ENCODE results near the gene ITPR2. TPM values are rescaled to one million over a fixed set of nuclear protein-coding genes. Genes with fewer than 3 reads are reported as not detected.
"Not testable (repeated sequence)": the region's sequence is repeated elsewhere in the genome, so short reads cannot be mapped to it uniquely, and the experiment has no call there.

The ITPR2 gene
- total and polyA plus RNA-seq, 2 donors: 8.8 to 34.0 TPM

GRCh38 chr12:26610774-26611173 is 222.2 kb downstream of the ITPR2 start:
- Histone ChIP-seq H3K9me3 (ENCODE audit: control insufficient read depth in 2 of 2, insufficient read depth in 1 of 2, low read length in 1 of 2) (no peaks in the 10 kb centered on the region), H3K27ac (ENCODE audit: low read depth in 1 of 2, low read length in 1 of 2) (no peak overlapping the region), H3K4me3 (ENCODE audit: low read length in 2 of 2) (no peak overlapping the region), H3K4me1 (ENCODE audit: control insufficient read depth in 2 of 2, insufficient read depth in 2 of 2, low read length in 2 of 2) (no peaks in the 10 kb centered on the region), H3K27me3 (ENCODE audit: control insufficient read depth in 2 of 2, insufficient read depth in 1 of 2, low read length in 1 of 2) (no peaks in the 10 kb centered on the region), H3K36me3 (ENCODE audit: control insufficient read depth in 2 of 2, insufficient read depth in 2 of 2, low read length in 1 of 2) (peaks cover 11 to 39% of the 10 kb centered on the region in 2 donors)
- DNase-seq (ENCODE audit: low read depth in 6 of 9, low spot score in 9 of 9): no peak
- WGBS: 98% methylated on average over 8 of the region's 8 CpGs

- Histone ChIP-seq H3K9me3 (ENCODE audit: control insufficient read depth in 2 of 2, insufficient read depth in 1 of 2, low read length in 1 of 2) (no peaks in the 10 kb centered on the region), H3K36me3 (ENCODE audit: control insufficient read depth in 2 of 2, insufficient read depth in 2 of 2, low read length in 1 of 2) (peaks cover 11 to 42% of the 10 kb centered on the region in 2 donors), H3K4me1 (ENCODE audit: control insufficient read depth in 2 of 2, insufficient read depth in 2 of 2, low read length in 2 of 2) (no peaks in the 10 kb centered on the region), H3K4me3 (ENCODE audit: low read length in 2 of 2) (no peak overlapping the region), H3K27me3 (ENCODE audit: control insufficient read depth in 2 of 2, insufficient read depth in 1 of 2, low read length in 1 of 2) (no peaks in the 10 kb centered on the region), H3K27ac (ENCODE audit: low read depth in 1 of 2, low read length in 1 of 2) (no peak overlapping the region)
- DNase-seq (ENCODE audit: low read depth in 6 of 9, low spot score in 9 of 9): no peak
- WGBS: 100% methylated on average over 1 of the region's 1 CpG
Measured at GRCh38 chr12:26609986-26610385, 223.0 kb downstream of the ITPR2 start.

- H3K36me3 ChIP-seq (ENCODE audit: control insufficient read depth in 2 of 2, insufficient read depth in 2 of 2, low read length in 1 of 2): peaks cover 11 to 43% of the 10 kb centered on the region in 2 donors
- H3K4me1 ChIP-seq (ENCODE audit: control insufficient read depth in 2 of 2, insufficient read depth in 2 of 2, low read length in 2 of 2): no peaks in the 10 kb centered on the region
- no peak overlapping the region for H3K4me3 ChIP-seq (ENCODE audit: low read length in 2 of 2)
- no peak for DNase-seq (ENCODE audit: low read depth in 6 of 9, low spot score in 9 of 9)
- H3K27ac ChIP-seq (ENCODE audit: low read depth in 1 of 2, low read length in 1 of 2): no peak overlapping the region
- 97% methylated on average over 2 of the region's 2 CpGs for WGBS
- no peaks in the 10 kb centered on the region for H3K27me3 ChIP-seq (ENCODE audit: control insufficient read depth in 2 of 2, insufficient read depth in 1 of 2, low read length in 1 of 2)
- no peaks in the 10 kb centered on the region for H3K9me3 ChIP-seq (ENCODE audit: control insufficient read depth in 2 of 2, insufficient read depth in 1 of 2, low read length in 1 of 2)
Measured at GRCh38 chr12:26608706-26609105, 224.3 kb downstream of the ITPR2 start.

- 99% methylated on average over 12 of the region's 12 CpGs for WGBS
- Histone ChIP-seq H3K27ac (ENCODE audit: low read depth in 1 of 2, low read length in 1 of 2) (no peak overlapping the region), H3K9me3 (ENCODE audit: control insufficient read depth in 2 of 2, insufficient read depth in 1 of 2, low read length in 1 of 2) (no peaks in the 10 kb centered on the region), H3K27me3 (ENCODE audit: control insufficient read depth in 2 of 2, insufficient read depth in 1 of 2, low read length in 1 of 2) (no peaks in the 10 kb centered on the region), H3K4me1 (ENCODE audit: control insufficient read depth in 2 of 2, insufficient read depth in 2 of 2, low read length in 2 of 2) (no peaks in the 10 kb centered on the region), H3K36me3 (ENCODE audit: control insufficient read depth in 2 of 2, insufficient read depth in 2 of 2, low read length in 1 of 2) (peaks cover 9 to 44% of the 10 kb centered on the region in 2 donors), H3K4me3 (ENCODE audit: low read length in 2 of 2) (no peak overlapping the region)
- DNase-seq (ENCODE audit: low read depth in 6 of 9, low spot score in 9 of 9): no peak
Measured at GRCh38 chr12:26608273-26608672, 224.7 kb downstream of the ITPR2 start.

- Histone ChIP-seq H3K36me3 (ENCODE audit: control insufficient read depth in 2 of 2, insufficient read depth in 2 of 2, low read length in 1 of 2) (peaks cover 8 to 42% of the 10 kb centered on the region in 2 donors), H3K9me3 (ENCODE audit: control insufficient read depth in 2 of 2, insufficient read depth in 1 of 2, low read length in 1 of 2) (no peaks in the 10 kb centered on the region), H3K27ac (ENCODE audit: low read depth in 1 of 2, low read length in 1 of 2) (no peak overlapping the region), H3K4me3 (ENCODE audit: low read length in 2 of 2) (no peak overlapping the region), H3K4me1 (ENCODE audit: control insufficient read depth in 2 of 2, insufficient read depth in 2 of 2, low read length in 2 of 2) (no peaks in the 10 kb centered on the region), H3K27me3 (ENCODE audit: control insufficient read depth in 2 of 2, insufficient read depth in 1 of 2, low read length in 1 of 2) (no peaks in the 10 kb centered on the region)
- no peak for DNase-seq (ENCODE audit: low read depth in 6 of 9, low spot score in 9 of 9)
Measured at GRCh38 chr12:26606911-26607310, 226.1 kb downstream of the ITPR2 start.

GRCh38 chr12:26604813-26605212 is 228.2 kb downstream of the ITPR2 start:
- H3K27ac ChIP-seq (ENCODE audit: low read depth in 1 of 2, low read length in 1 of 2); H3K4me1 ChIP-seq (ENCODE audit: control insufficient read depth in 2 of 2, insufficient read depth in 2 of 2, low read length in 2 of 2); H3K4me3 ChIP-seq (ENCODE audit: low read length in 2 of 2); H3K27me3 ChIP-seq (ENCODE audit: control insufficient read depth in 2 of 2, insufficient read depth in 1 of 2, low read length in 1 of 2); DNase-seq (ENCODE audit: low read depth in 6 of 9, low spot score in 9 of 9); H3K9me3 ChIP-seq (ENCODE audit: control insufficient read depth in 2 of 2, insufficient read depth in 1 of 2, low read length in 1 of 2): not testable (repeated sequence)
- 98% methylated on average over 7 of the region's 7 CpGs for WGBS
- peaks cover 7 to 47% of the 10 kb centered on the region in 2 donors for H3K36me3 ChIP-seq (ENCODE audit: control insufficient read depth in 2 of 2, insufficient read depth in 2 of 2, low read length in 1 of 2)

GRCh38 chr12:26599096-26599695 is 233.8 kb downstream of the ITPR2 start:
- WGBS: 97% methylated on average over 7 of the region's 7 CpGs
- Histone ChIP-seq H3K27me3 (ENCODE audit: control insufficient read depth in 2 of 2, insufficient read depth in 1 of 2, low read length in 1 of 2) (no peaks in the 10 kb centered on the region), H3K36me3 (ENCODE audit: control insufficient read depth in 2 of 2, insufficient read depth in 2 of 2, low read length in 1 of 2) (peaks cover 12 to 69% of the 10 kb centered on the region in 2 donors), H3K9me3 (ENCODE audit: control insufficient read depth in 2 of 2, insufficient read depth in 1 of 2, low read length in 1 of 2) (no peaks in the 10 kb centered on the region), H3K4me3 (ENCODE audit: low read length in 2 of 2) (no peak overlapping the region), H3K27ac (ENCODE audit: low read depth in 1 of 2, low read length in 1 of 2) (no peak overlapping the region), H3K4me1 (ENCODE audit: control insufficient read depth in 2 of 2, insufficient read depth in 2 of 2, low read length in 2 of 2) (no peaks in the 10 kb centered on the region)
- no peak for DNase-seq (ENCODE audit: low read depth in 6 of 9, low spot score in 9 of 9)

GRCh38 chr12:26595806-26596205 is 237.2 kb downstream of the ITPR2 start:
- Histone ChIP-seq H3K27me3 (ENCODE audit: control insufficient read depth in 2 of 2, insufficient read depth in 1 of 2, low read length in 1 of 2) (no peaks in the 10 kb centered on the region), H3K36me3 (ENCODE audit: control insufficient read depth in 2 of 2, insufficient read depth in 2 of 2, low read length in 1 of 2) (peaks cover 5 to 60% of the 10 kb centered on the region in 2 donors), H3K27ac (ENCODE audit: low read depth in 1 of 2, low read length in 1 of 2) (no peak overlapping the region), H3K4me3 (ENCODE audit: low read length in 2 of 2) (no peak overlapping the region), H3K4me1 (ENCODE audit: control insufficient read depth in 2 of 2, insufficient read depth in 2 of 2, low read length in 2 of 2) (no peaks in the 10 kb centered on the region), H3K9me3 (ENCODE audit: control insufficient read depth in 2 of 2, insufficient read depth in 1 of 2, low read length in 1 of 2) (no peaks in the 10 kb centered on the region)
- no peak for DNase-seq (ENCODE audit: low read depth in 6 of 9, low spot score in 9 of 9)
- 96% methylated on average over 1 of the region's 1 CpG for WGBS

GRCh38 chr12:26580619-26581018 is 252.4 kb downstream of the ITPR2 start:
- Histone ChIP-seq H3K36me3 (ENCODE audit: control insufficient read depth in 2 of 2, insufficient read depth in 2 of 2, low read length in 1 of 2) (peaks cover 14 to 42% of the 10 kb centered on the region in 2 donors), H3K4me1 (ENCODE audit: control insufficient read depth in 2 of 2, insufficient read depth in 2 of 2, low read length in 2 of 2) (no peaks in the 10 kb centered on the region), H3K27me3 (ENCODE audit: control insufficient read depth in 2 of 2, insufficient read depth in 1 of 2, low read length in 1 of 2) (no peaks in the 10 kb centered on the region), H3K27ac (ENCODE audit: low read depth in 1 of 2, low read length in 1 of 2) (no peak overlapping the region), H3K4me3 (ENCODE audit: low read length in 2 of 2) (no peak overlapping the region), H3K9me3 (ENCODE audit: control insufficient read depth in 2 of 2, insufficient read depth in 1 of 2, low read length in 1 of 2) (no peaks in the 10 kb centered on the region)
- 98% methylated on average over 2 of the region's 2 CpGs for WGBS
- no peak for DNase-seq (ENCODE audit: low read depth in 6 of 9, low spot score in 9 of 9)

Data from thymus (tissue), 11 donors.